ENCODE data around the gene EIF1.
A peak's percentile ranks its signal among the peaks of the same experiment; 100 is the strongest.
"Not testable (repeated sequence)": the region's sequence is repeated elsewhere in the genome, so short reads cannot be mapped to it uniquely, and the experiment has no call there.

EIF1 gene

DNA sequence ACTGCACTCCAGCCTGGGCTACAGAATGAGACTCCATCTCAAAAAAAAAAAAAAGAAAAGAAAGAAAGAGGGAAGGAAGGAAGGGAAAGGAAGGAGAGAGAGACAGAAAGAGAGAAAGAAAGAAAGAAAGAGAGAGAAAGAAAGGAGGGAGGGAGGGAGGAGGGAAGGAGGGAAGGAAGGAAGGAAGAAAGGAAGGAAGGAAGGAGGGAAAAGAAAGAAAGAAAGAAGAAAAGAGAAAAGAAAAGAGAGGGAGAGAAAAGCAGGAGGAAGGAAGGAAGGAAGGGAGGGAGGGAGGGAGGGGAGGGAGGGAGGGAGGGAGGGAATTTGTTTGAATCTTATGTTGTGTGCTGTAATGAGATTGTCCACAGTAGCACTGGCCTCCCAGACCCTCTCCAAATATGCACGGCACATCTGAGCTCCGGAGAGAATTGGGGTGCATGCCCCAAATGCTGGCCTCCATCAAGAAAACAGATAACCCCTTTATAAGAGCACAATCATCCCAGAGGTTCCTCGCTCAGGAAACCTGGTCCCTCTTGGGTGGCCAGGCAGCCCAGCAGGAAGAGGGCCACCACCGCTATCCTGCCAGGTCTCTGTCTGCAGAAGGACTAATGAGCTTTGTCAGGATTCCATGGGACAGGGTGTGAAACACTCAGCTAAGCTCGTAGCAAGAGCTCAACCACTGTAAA lies 8.8 kb upstream of the EIF1 start:
- no peak for DNase-seq

DNA sequence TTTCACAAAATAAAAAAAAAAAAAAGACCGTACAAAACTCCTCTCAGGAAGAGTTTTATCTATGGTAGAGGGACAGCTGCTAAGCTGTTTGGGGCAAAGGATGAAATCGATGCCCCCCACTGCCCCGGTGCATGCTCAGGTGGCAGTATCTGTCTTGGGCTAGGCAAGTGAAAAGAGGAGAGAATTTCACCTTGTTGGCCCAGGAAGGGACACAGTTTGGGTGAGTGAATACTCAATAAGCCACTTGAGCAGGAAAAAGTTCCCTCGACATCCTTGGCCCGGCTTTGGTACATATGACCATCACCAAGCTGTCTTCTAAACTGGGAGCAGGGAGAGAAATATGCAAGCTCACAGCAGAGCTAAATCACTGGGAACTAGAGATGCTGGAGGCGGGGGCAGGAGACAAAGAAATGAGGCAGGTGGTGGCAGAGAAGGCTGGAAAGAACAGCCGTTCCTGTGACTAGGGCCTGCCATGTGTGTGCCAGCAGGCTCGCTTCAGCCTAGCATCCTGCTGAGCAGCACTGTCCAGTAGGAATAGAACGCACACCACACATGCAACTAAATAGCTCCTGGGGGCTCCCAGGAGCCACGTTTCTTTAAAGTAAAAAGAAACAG lies 8.2 kb upstream of the EIF1 start:
- peak; percentile 61 for DNase-seq

DNA sequence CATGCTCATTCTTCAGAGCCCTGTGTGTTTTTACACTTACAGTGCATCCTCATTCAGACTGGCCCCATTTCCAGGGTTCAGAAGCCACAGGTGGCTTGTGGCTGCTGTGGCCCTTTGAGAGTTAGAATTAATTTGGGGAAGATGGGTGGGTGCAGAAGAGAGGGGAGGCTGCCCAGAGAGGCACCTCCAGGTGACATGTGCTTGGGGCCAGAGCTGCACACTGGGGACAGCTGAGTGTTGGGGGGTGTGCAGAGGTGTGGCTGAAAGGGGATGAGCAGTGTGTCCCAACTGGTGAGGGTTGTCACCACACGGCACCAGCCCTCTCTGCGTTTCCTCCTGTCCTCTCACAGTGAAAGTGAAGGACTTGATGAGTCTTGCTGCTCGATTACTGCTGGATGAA lies 6.9 kb upstream of the EIF1 start:
- DNase-seq = no peak

DNA sequence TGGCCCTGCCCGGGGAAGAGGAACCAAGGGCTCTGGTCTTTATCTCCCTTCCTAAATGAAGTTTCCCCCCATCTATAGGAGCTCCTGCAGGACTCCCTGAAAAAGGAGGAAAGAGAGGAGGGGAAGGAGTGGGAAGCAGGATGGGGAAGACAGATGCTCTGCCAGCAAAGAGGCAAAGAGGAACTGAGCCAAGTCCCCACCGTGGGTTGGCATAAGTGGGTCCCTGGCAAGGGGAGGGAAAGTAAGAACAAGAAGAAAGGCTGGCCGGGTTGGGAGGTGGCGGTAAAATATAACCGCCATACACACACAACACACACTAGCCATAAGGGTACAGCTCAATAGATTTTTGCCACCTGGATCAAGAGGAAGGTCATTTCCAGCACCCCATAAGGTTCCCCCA lies 6.1 kb upstream of the EIF1 start:
- DNase-seq = no peak

DNA sequence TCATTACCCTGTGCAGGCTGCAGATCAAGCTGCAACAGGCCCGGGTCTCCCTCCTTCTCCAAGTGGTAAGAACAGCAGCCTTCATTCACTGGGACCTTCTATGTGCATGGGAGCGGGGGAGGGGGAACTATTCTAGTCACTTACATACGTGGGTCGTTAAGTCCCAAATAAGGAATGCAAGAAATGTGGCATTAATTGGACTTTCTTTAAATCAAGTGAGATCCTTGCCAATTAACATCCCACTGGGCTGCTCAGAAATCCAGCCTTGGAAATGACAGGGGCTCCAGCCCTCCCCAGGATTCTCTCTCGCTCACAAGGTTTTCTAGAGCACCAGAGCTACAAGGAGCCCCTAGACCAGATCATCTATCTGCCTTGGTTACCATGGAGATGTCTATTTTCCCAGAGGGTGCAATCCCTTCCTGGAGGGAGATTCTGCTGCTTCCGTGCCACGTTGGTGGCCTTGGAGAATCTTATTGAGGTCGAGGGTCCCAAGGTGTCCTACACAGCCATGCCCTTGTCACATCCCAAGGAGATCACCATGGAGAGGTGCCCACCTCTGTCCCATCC lies 5.2 kb upstream of the EIF1 start:
- DNase-seq = peak; percentile 80

DNA sequence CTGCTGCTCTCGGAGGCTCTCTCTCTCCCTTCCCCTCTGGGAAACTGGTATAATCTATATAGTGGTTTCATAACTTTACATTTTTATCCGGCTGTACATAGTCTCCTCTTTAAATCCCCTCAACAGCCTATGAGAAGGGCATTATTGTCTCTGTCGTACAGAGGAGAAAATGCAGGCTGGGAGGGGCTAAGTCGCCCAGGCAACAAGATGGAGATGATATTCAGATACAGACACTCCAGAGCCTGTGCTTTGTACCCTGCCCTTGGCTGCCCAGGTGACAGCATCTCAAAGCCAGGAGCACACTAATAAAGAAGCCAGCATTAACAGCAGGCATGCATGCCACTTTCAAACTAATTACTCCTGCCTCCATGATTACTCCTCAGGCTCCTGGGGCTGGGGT lies 4.7 kb upstream of the EIF1 start:
- no peak for DNase-seq

DNA sequence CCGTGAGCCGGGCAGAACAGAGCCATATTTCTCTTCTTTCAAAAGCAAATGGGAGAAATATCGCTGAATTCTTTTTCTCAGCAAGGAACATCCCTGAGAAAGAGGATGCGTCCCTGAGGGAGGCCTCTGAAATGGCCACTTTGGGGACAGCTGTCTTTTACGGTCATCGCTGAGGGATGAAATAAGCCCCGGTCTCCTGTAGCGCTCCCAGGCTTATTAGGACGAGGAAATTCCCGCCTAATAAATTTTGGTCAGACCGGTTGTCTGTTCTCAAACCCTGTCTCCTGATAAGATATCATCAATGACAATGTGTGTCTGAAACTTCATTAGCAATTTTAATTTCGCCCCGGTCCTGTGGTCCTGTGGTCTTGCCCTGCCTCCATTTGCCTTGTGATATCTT lies 2.9 kb upstream of the EIF1 start:
- not testable (repeated sequence) for DNase-seq

DNA sequence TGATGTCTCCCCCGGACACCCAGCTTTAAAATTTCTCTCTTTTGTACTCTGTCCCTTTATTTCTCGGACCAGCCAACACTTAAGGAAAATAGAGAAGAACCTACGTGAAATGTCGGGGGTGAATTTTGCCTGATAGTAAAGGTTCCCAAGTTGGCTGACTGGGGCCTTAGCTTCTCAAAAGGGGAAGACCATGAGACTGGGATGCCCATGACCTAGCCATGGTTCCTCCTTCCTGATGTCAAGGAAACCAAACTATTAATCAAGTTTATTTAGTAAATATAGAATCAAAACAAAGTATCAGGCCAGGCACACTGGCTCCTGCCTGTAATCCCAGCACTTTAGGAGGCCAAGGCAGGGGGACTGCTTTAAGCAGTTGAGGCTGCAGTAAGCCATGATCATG lies 2.4 kb upstream of the EIF1 start:
- DNase-seq = no peak

DNA sequence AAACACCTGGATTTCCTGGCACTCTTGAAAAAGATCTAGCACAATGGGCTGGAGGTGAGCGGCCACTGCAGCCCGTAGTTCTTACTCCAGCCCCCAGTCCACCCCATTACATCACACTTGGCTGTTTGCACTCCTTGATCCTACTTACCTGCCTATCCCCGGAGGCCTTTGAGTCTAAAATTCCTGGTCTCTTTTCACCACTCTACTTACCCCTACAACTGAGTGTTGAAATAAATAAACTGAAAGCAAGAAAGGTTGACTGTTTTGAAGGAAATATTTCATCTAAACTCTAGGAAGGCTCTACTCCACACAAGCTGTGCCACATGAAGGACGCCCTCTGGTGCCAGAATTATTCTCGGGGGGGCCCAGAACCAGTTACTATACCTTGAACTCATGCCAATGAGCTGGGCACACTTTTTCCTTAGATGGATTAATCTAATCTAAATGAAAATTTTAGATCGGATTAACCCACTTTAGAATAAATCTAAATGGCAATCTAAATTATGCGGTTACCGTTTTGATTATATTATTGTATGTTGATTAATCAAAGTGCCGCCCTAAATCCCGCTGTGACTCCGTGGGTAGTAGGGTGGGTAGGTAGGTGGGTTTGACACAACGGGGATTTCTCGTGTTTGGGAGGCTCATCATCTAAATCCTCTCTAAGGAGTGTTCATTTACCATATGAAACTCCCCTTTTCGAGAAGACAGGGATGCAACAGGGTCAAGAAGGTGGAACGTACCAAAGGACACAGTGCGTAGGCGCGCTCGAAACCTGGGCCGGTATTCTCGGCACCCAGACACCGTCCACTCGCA lies 651 bp upstream of the EIF1 start:
- DNase-seq = no peak

DNA sequence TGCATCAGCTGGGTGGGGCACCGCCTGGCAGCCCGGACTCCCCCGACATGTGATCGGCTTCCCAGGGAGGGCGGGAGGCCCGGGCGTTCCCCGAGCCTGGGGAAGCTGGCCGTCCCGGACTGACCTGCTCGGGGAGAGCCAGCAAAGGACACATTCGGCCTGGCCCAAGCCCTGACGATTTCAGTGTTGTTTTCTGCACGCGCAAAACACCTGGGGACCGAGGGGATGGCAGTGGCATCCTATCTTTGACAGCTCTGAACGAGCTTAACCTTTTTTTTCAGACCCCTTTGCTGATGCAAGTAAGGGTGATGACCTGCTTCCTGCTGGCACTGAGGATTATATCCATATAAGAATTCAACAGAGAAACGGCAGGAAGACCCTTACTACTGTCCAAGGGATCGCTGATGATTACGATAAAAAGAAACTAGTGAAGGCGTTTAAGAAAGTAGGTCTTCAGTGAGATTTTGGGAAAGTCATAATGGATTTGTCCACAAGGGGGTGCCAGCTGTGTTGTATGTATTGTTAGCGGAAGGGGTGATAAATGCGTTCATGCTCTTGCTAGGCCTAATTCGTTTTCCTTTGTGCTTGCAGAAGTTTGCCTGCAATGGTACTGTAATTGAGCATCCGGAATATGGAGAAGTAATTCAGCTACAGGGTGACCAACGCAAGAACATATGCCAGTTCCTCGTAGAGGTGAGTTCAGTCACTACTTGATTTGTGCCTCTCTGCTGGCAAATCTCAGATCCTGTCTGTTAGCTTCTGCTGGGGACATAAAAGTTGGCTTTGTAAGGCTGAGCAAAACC lies 1.0 kb downstream of the EIF1 start:
- peak; percentile 91 for DNase-seq

DNA sequence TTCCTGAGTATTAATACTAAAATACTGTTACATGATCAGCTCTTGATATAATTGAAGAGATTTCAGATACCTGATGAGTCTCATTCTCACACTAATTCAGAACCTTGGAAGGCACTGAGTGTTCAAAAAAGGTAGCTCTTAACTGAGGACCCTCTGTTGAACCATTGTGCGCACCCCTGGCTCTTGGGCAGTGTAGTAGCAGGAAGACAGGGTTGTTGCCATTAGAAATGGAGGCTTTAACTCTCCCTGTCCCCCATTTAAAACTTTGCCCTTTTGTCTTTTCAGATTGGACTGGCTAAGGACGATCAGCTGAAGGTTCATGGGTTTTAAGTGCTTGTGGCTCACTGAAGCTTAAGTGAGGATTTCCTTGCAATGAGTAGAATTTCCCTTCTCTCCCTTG lies 1.8 kb downstream of the EIF1 start:
- no peak for DNase-seq

DNA sequence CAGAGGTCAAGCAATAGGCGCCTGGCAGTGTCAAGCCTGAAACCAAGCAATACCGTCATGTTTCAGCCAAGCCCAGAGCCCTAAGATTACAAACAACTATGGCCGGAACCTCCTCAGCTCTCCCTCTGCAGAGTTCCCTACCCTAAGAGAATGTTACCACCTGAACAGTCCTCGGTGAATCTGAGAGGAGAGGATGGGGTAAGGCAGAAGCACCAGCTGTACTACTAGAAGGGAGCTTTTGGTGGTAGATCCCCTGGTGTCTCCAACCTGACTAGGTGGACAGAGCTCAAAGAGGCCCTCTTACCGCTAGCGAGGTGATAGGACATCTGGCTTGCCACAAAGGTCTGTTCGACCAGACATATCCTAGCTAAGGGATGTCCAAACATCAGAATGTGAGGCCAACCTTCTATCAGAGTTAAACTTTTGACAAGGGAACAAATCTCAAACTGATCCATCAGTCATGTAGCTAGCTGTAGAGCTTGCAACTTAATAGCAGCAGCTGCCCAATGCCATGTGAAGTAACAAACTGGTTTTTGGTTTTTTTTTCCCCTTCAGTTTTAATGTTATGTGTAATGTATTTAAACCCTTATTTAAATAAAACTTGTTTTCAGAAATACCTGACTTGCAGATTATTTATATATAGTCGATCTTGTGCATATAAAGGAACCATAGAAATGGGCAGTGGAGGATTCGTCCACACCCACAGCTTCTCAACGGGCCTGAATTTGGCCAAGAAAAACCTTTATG lies 2.5 kb downstream of the EIF1 start:
- no peak for DNase-seq

DNA sequence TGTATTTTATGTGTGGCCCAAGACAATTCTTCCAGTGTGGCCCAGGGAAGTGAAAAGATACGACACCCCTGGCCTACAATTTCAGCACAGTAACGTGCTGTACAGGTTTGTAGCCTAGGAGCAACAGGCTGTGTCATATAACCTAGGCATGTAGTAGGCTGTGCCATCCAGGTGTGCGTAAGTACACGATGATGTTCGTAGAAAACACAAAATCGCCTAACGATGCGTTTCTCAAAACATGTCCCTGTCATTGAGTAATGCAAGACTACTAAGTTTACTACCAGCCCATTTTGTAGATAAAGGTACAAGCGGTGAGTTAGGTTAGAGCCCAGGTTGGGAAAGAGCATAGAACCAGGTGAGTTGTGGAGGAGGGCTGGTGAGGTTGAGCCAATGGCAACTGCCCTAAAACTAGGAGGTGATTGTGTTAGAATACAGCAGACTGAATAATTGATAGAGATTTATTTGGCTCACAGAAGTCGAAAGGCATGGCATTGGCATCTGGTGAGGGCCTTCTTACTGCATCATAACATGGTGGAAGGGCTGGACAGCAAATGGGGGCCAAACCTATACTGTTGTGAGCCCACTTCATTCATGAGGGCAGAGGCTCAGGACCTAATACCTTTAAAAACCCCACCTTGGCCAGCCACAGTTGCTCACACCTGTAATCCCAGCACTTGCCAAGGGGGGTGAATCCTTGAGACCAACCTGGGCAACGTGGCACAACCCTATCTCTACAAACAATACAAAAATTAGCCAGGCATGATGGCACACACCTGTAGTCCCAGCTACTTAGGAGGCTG lies 4.2 kb downstream of the EIF1 start:
- DNase-seq = no peak

DNA sequence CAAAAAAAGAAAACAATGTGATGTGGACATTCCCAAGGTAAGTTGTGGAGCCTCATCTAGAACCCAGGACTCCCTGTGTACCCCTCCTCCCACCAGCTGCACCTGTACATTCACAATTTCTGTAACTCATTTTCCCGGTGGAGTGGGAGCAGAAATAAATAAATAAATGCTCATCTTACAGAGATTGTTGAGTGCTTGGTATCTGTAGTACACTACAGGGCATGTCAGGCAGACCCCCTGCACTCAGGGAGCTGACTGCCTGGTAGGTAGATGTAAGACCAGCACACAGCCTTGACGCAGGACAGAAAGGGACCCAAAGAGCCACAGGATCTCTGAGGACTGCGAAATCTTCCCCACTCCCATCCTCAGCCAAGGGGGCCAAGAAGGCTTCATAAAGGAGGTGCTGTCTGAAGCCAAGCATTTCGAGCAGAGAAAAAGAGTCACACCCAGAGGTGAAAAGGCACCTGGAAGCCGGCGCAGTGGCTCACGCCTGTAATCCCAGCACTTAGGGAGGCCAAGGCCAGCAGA lies 6.5 kb downstream of the EIF1 start:
- DNase-seq = no peak

DNA sequence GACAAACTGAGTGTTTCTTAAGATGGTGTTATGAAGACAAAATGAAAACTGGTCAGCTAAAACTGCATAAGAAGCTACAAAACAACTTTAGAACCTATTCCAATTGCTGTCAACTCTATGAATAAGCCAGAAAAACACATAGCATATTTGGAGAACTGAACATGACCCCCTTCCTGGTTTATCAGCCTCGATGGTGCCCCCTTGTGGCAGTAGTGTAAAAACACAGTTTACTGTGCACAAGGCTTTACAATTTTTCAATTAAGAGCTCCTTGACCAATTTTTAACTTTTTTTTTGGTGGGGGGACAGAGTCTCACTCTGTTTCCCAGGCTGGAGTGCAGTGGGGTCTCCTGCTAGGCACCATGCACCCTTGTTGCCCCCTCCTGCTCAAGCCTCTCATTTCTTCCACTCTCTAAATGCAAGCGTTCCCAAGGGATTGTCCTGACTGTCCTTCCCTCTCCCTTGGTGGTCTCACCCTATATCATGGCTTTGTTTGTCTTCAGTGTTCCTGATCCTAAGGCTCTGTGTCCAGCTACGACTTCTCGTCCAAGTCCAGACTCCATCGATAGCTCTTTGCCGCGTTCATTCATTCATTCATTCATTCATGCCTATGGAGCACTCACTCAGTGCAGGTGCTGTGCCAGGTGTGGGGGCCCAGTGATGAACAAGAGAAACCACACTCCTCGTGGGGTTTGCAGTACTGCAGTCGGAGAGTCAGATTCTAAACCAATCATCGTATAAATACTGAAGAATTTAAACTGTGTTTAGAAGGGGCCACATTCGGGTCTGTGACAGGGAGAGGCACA lies 7.5 kb downstream of the EIF1 start:
- peak; percentile 89 for DNase-seq

DNA sequence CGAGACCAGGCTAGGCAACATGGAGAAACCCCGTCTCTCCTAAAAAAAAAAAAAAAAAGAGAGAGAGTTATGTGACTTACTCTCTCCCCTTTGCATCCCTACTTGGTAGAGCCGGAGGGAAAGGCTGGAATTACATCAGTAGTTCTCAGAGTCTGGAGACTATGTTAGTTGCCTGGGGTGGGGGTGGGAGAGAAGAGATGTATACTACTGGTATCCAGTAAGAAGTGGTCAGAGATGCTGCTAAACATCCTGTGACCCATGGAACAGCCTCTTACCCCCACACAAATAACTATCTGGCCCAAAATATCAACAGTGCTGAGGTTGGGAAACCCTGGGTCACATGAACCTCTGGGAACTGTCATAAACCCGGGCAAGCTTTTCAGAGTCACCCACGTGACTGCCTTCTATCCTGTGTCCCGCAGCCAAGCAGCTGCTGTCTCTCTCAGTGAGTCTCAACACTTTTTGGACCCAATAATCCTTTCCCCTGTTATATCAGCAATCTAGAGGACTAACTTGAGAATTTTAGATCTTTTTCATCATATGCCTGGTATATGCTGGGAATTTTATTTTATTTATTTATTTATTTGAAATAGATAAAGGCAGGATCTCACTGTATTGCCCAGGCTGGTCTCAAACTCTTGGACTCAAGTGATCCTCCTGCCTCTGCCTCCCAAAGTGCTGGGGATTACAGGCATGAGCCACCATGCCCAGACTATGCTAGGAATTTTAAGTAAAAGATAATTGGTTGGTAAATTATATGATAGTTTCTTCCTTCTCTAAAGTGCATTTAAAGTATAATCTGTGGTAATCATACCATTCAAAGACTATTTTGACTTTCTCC lies 8.7 kb downstream of the EIF1 start:
- DNase-seq = no peak

DNA sequence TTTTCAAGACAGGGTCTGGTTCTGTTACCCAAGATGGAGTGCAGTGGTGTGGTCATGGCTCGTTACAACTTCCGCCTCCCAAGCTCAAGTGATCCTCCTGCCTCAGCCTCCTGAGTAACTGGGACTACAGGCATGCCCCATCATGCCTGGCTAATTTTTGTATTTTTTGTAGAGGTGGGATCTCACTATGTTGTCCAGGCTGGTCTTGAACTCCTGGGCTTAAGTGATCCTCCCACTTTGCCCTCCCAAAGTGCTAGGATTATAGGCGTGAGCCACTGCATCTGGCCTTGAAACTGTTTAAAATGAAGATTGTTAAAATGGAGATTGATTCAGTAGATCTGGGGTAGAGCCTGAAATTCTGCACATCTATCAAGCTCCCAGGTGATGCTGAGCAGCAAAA lies 12.2 kb downstream of the EIF1 start:
- not testable (repeated sequence) for DNase-seq

DNA sequence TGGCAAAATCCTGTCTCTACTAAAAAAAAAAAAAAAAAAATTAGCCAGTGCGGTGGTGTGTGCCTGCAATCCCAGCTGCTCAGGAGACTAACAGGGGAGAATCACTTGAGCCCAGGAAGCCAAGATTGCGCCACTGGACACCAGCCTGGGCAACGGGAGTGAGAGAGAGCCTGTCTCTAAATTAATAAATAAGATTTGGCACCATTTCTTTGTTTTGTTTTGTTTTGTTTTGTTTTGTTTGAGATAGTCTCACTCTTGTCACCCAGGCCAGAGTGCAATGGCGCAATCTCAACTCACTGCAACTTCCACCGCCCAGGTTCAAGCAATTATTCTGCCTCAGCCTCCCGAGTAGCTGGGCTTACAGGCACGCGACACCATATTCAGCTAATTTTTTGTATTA lies 14.0 kb downstream of the EIF1 start:
- no peak for DNase-seq
